Measurements from ENCODE around the gene INO80E. TPM values are rescaled to one million over a fixed set of nuclear protein-coding genes. Genes with fewer than 3 reads are reported as not detected.

INO80E gene
- total RNA-seq, 2 experiments from 2014 or later, result 83.8 to 91.1 TPM

DNA sequence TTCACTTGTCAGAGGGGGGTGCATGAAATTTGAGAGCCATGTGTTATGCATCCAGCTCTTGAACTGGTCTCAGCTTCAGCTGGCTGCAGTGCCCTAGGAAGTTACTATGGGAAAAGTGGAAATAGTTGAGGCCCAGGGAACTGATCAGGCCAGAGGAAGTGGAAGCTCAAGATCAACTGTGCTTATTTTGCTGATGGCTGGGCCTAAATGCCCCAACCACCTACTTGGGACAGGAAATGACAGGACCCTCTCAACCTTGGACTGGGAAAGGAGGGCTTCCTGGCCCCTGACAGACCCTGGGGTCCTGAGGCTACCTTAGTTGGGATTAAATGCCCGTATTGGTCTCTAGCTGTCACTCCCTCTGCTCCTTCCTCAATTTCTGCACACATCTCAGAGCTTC, 23.5 kb upstream of the INO80E start:
- no peak overlapping the region for H3K4me3 Mint-ChIP-seq
- peak overlapping the region; percentile 70 for H3K27ac Mint-ChIP-seq
- no peaks in the 10 kb centered on the region for H3K27me3 Mint-ChIP-seq
- no peak for DNase-seq
- peaks cover 33% of the 10 kb centered on the region for H3K4me1 Mint-ChIP-seq
- H3K36me3 Mint-ChIP-seq, result peaks cover 33% of the 10 kb centered on the region
- peaks cover 7% of the 10 kb centered on the region for H3K9me3 Mint-ChIP-seq

DNA sequence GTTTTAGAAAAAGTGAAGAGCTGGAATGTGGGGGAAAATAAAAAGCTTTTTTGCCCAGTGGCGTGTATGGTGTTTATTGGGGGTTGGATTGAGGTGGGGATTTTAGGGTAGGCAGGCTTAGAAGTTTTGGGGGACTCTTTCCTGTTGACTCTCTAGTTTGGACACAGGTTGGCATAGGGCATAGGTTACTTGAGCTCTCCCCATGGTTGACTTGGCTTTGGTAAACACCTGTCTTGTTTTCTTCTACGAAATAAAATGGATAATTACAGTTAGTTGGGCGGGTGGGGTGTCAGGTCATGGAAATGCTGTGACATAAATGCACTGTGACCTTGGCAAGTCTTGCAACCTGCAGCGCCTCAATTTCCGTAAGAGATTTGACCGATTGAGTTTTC, 23.1 kb upstream of the INO80E start:
- H3K27ac Mint-ChIP-seq, result peak overlapping the region; percentile 70
- no peak for DNase-seq
- H3K27me3 Mint-ChIP-seq, result no peaks in the 10 kb centered on the region
- peaks cover 33% of the 10 kb centered on the region for H3K36me3 Mint-ChIP-seq
- peaks cover 33% of the 10 kb centered on the region for H3K4me1 Mint-ChIP-seq
- H3K4me3 Mint-ChIP-seq, result peak overlapping the region; percentile 98
- peaks cover 7% of the 10 kb centered on the region for H3K9me3 Mint-ChIP-seq

DNA sequence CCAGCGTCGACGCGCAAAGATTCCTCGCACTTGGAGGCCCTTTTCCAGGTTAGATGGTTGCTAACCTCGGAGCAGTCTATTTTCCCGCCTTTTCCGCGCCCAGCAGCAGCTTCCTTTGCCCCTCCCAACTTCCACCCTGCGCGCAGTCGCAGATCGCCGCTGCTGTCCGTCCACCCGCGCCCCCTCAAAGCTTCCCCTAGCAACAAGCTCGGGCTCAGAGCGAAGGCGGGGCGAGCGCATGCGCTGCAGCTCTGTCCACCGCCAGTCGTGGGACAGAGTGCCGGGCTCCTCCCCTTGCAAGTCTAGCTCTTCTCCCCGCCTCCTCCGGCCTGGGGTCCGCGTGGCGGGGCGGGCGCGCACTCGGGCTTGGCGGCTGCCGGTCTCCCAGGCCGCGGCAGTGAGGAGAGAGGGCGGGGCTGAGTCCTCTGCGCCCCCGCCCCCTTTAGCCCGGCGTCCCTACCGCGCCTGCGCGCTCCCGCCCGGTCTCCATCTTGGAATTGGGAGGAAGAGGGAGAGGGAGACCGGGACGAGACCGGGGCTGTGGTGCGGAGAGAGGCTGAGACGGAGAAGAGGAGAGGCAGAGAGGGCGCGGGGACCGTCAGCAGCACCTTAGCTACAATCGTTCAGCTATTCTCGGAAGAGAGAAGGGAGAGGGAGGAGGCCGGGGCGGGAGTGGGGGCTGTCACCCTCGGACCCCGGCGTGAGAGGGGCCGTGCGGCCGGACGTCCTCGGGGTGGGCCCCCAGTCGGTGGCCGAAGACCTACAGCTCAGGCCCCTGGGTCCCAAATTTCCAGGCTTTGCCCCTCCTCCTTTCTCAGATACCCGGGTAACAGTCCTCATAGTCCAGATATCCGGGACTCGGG, 22.4 kb upstream of the INO80E start, which contains the start of gene TAOK2:
TAOK2 (plus strand) TSS at position 485 of the 863 bp plus-strand sequence. CDS start 3,905 bp downstream, outside the sequence.
- peaks cover 31% of the 10 kb centered on the region for H3K36me3 Mint-ChIP-seq
- DNase-seq, result peak; percentile 100
- H3K9me3 Mint-ChIP-seq, result peaks cover 7% of the 10 kb centered on the region
- H3K4me1 Mint-ChIP-seq, result peaks cover 33% of the 10 kb centered on the region
- H3K27me3 Mint-ChIP-seq, result no peaks in the 10 kb centered on the region
- peak within 1 kb of the TSS; percentile 98 for H3K4me3 Mint-ChIP-seq
- H3K27ac Mint-ChIP-seq, result peak within 1 kb of the TSS; percentile 95

DNA sequence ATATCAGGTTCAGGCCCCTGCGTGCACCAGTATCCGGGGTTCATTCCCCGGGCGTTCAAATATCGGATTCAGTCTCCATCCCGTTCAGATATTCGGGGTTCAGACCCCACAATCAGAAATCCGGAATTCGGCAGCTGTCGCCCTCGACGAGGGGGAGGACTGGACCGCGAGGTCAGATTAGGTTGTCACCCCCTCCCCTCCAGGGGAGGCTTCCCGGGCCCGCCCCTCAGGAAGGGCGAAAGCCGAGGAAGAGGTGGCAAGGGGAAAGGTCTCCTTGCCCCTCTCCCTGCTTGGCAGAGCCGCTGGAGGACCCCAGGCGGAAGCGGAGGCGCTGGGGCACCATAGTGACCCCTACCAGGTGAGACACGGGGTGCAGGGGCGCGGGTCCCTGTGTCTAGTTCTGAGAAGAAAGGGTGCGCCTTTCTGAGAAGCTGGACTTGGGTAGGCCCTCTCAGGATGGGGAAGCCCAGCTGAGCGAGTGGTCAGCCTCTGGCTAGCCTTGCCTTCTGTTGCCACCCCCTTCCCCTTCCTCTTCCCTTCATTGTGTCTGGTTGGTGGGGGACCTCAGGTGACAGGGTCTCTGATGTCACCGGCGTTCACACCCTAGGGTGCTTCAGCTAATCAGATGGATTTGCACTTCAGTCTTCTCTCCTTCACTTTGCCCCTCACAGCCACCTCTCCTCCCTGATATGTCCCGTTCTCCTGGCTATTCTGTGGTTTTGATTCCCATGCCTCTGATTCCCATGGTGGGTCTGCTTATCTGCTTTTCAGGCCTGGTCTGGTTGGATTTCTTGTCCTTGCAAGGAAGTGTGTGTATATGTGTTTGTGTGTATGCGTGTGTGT, 21.5 kb upstream of the INO80E start:
- DNase-seq, result peak; percentile 25
- Mint-ChIP-seq H3K9me3 (peaks cover 7% of the 10 kb centered on the region), H3K27ac (peak overlapping the region; percentile 95), H3K36me3 (peaks cover 29% of the 10 kb centered on the region), H3K27me3 (no peaks in the 10 kb centered on the region), H3K4me3 (peak overlapping the region; percentile 98), H3K4me1 (peaks cover 33% of the 10 kb centered on the region)

DNA sequence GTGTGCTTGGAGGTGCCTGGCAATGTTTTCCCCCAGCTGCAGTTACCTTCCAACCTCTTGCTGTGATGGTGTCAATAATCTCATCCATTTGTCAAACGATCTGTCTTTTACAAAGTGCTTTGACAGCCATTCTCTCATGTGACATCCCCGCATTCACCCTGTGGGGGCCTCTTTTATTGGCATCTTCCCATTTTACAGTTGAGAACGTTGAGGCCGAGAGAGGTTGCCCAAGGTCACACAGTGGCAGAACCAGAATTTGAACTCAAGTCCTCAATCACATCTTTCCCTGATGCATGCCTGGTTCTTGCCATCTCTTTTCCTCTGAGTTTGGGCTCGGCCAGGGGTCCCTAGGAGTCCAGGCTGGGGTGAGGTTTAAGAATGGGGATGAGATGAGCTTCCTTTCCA, 20.9 kb upstream of the INO80E start:
- H3K9me3 Mint-ChIP-seq, result peaks cover 7% of the 10 kb centered on the region
- peaks cover 33% of the 10 kb centered on the region for H3K4me1 Mint-ChIP-seq
- H3K27ac Mint-ChIP-seq, result peak overlapping the region; percentile 95
- peaks cover 26% of the 10 kb centered on the region for H3K36me3 Mint-ChIP-seq
- H3K4me3 Mint-ChIP-seq, result peak overlapping the region; percentile 98
- DNase-seq, result no peak
- H3K27me3 Mint-ChIP-seq, result no peaks in the 10 kb centered on the region

DNA sequence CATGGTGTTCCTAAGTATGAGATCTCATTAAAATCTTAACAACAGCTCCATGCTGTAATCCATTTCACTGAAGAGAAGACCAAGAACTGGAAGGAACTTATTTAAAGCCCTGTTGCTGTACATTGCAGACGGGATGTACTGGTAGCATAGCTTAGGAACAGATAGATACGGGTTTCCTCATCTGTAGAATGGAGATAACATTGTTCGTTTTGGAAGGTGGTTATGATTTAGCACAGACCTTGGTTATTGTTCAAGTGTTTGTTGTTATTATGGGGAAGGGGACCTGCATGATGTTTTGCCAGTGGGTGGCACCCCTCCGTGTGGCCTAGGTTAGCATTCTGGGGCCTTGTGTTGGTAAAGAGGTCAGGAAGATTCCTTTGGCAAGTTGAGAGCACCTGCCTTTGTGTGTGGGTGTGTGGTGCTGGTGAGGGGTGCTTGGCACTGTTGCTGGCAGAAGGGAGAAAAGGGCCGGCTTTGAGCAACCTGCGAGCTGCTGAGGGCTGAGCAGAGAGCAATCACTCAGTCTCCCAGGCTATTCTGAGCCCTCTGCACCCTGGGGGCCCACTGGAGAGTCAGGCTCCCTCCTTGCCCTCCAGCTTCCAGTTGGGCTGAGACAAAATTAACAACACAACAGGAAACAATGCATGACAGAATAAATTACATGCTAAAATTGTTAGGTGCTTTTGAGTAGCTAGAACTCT, 20.1 kb upstream of the INO80E start:
- Mint-ChIP-seq H3K27me3 (no peaks in the 10 kb centered on the region), H3K4me1 (peaks cover 33% of the 10 kb centered on the region), H3K27ac (peak overlapping the region; percentile 34), H3K36me3 (peaks cover 26% of the 10 kb centered on the region), H3K9me3 (peaks cover 7% of the 10 kb centered on the region), H3K4me3 (peak overlapping the region; percentile 98)
- no peak for DNase-seq

DNA sequence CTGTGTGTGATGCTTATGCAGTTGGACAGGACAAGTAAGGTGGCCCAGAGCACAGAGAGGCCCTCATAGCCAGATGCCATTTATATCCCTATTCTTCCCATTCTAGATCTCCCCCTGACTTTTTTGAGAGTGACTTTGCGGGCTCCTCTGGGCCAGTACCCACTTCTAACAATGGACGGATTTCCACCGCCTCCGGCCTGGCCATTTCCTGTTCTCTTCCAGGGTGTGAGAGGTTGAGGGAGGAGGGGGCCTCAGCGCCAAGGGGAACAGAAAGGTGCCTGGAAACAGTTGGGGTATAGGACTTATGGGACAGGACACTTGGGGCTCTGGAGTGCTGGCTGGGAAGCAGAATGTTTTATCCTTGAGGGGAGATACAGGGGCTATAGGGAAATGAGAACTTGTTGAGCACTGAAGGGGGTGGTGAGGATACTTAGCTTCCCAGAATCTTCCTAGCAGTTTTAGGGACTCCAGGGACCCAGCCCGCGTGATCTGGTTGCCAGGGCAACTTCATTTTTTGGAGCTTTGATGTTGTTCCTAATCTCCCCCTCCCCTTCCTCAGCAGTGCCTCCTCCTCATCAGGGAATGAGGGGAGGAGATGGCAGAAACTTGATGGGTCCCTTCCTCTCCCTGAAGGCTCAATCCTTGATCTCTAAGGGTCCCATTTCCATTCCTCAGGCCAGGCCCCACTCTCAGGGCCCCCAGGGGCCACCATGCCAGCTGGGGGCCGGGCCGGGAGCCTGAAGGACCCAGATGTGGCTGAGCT, 18.8 kb upstream of the INO80E start:
- H3K9me3 Mint-ChIP-seq, result peaks cover 7% of the 10 kb centered on the region
- DNase-seq, result no peak
- H3K4me3 Mint-ChIP-seq, result no peak overlapping the region
- no peak overlapping the region for H3K27ac Mint-ChIP-seq
- H3K4me1 Mint-ChIP-seq, result peaks cover 33% of the 10 kb centered on the region
- no peaks in the 10 kb centered on the region for H3K27me3 Mint-ChIP-seq
- H3K36me3 Mint-ChIP-seq, result peaks cover 18% of the 10 kb centered on the region

DNA sequence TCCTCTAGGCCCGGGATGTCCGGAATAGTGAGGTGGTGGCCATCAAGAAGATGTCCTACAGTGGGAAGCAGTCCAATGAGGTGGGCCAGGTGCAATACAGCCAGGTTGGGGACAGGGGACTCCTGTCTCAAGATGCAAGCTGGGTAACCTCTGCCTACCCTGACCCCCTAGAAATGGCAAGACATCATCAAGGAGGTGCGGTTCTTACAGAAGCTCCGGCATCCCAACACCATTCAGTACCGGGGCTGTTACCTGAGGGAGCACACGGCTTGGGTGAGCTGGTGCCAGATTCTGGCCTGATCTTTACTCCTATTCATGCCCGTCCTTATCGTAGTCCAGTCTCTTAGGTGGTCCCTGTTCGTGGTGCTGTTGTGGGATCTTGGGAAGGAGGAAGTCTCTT, 18.0 kb upstream of the INO80E start:
- peaks cover 11% of the 10 kb centered on the region for H3K36me3 Mint-ChIP-seq
- no peak overlapping the region for H3K27ac Mint-ChIP-seq
- DNase-seq, result no peak
- H3K4me3 Mint-ChIP-seq, result no peak overlapping the region
- peaks cover 29% of the 10 kb centered on the region for H3K4me1 Mint-ChIP-seq
- no peaks in the 10 kb centered on the region for H3K27me3 Mint-ChIP-seq
- H3K9me3 Mint-ChIP-seq, result peaks cover 3% of the 10 kb centered on the region

DNA sequence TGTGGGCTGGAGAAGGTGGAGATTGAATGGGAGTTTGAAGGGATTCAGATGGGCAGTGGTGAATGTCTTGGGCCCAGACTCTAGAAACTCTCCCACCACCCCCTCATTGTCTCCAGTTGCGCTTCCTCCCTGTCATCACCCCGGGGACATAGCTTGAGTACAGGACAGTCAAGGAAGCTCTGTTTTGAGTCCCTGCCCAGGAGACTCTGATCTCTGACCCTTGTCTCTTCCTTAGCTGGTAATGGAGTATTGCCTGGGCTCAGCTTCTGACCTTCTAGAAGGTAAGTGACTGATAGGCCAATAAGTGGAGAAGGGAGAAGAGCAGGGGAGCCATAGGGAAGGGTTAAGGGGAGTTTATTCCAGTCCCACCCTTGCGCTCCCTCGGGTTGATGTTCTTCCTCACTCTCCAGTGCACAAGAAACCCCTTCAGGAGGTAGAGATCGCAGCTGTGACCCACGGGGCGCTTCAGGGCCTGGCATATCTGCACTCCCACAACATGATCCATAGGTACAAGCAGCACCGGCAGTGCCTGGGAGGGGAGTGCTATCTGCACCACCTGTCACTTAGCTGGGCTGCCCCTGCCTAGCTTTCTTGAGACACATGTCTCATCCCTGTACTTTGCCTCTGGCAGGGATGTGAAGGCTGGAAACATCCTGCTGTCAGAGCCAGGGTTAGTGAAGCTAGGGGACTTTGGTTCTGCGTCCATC, 17.3 kb upstream of the INO80E start:
- Mint-ChIP-seq H3K4me1 (peaks cover 26% of the 10 kb centered on the region), H3K27me3 (no peaks in the 10 kb centered on the region), H3K36me3 (peaks cover 8% of the 10 kb centered on the region), H3K9me3 (no peaks in the 10 kb centered on the region), H3K4me3 (no peak overlapping the region), H3K27ac (no peak overlapping the region)
- no peak for DNase-seq

DNA sequence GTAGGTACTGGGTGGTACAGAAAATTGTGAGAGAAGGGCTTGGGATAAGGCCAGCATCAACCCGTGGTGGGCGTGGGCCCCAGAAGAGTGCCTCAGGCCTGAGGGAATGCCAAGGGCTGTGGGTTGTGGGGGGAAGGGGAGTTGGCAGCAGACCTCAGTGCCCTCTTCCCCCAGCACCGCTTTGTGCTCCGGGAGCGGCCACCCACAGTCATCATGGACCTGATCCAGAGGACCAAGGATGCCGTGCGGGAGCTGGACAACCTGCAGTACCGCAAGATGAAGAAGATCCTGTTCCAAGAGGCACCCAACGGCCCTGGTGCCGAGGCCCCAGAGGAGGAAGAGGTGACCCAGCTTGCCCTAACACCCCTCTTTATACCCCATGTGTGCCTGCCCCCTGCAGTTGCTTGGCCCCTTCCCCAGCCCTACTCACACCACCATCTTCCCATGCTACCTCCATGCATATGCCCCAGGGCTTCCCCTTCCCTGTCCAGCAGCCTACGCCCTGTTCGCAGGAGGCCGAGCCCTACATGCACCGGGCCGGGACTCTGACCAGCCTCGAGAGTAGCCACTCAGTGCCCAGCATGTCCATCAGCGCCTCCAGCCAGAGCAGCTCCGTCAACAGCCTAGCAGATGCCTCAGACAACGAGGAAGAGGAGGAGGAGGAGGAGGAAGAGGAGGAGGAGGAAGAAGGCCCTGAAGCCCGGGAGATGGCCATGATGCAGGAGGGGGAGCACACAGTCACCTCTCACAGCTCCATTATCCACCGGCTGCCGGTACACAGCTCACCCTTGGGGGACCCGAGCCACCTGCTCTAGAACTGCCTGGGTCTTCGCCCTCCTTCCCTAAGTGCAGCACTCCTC, 13.3 kb upstream of the INO80E start:
- no peaks in the 10 kb centered on the region for H3K27me3 Mint-ChIP-seq
- no peak for DNase-seq
- no peak overlapping the region for H3K27ac Mint-ChIP-seq
- peaks cover 8% of the 10 kb centered on the region for H3K36me3 Mint-ChIP-seq
- no peaks in the 10 kb centered on the region for H3K4me1 Mint-ChIP-seq
- H3K4me3 Mint-ChIP-seq, result no peak overlapping the region
- H3K9me3 Mint-ChIP-seq, result no peaks in the 10 kb centered on the region

DNA sequence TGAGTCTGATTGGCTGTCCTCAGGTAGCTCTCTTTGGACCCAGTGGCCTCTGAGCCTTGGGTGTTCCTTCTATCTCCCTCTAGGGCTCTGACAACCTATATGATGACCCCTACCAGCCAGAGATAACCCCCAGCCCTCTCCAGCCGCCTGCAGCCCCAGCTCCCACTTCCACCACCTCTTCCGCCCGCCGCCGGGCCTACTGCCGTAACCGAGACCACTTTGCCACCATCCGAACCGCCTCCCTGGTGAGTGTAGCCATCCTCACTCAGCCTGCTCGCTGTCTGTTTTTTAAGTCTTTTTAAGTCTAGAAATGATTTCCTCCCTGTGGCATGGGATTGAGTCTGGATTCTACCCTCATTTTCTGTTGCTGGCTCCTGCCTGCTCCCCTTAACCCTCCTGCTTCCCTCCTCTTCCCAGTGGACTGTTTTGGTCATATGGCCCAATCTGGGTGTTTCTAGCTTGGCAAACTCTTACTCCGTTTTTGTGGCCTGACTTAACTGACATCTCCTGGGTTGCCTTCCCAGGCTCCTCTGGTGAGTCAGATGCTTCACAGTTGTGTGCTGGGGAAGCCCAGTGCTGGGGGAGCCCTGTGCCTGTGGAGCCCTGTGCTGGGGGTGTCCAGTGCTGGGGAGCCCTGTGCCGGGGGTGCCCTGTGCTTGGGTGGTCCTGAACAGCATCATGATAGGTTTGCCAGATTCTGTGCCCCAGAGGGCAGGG, 12.5 kb upstream of the INO80E start:
- Mint-ChIP-seq H3K27me3 (no peaks in the 10 kb centered on the region), H3K4me1 (no peaks in the 10 kb centered on the region), H3K4me3 (no peak overlapping the region), H3K27ac (no peak overlapping the region), H3K36me3 (peaks cover 9% of the 10 kb centered on the region), H3K9me3 (no peaks in the 10 kb centered on the region)
- no peak for DNase-seq

DNA sequence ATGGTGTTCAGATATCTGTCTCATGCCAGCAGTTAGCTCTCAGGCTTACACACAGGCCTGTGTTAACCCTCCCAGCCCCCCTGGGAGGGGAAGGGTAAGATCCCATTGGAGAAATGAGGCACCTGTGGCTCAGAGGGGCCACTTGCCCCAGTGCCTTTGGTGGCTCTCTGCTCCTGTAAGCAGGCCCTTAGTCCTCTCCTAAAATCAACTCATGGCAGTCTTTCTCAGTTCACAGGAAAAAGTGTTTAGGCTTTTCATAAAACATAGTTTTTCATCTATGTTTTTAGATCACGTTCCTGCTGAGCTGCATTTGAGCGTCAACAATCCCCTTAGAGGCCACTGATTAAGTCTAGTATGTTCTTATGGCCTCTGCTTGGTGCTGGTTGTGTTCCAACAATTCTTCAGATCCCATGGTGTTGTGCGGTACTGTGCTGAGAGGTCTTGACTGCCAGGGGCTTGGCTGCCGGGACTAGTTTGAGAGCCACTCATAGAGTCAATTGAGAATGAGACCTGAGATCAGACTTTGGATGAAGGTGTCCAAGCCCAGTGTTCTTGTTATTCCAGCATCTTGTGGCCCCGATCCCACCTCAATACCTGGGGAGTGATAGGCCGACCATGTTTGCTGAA, 11.8 kb upstream of the INO80E start:
- no peak for DNase-seq
- peaks cover 9% of the 10 kb centered on the region for H3K36me3 Mint-ChIP-seq
- H3K4me1 Mint-ChIP-seq, result no peaks in the 10 kb centered on the region
- H3K4me3 Mint-ChIP-seq, result no peak overlapping the region
- no peak overlapping the region for H3K27ac Mint-ChIP-seq
- no peaks in the 10 kb centered on the region for H3K27me3 Mint-ChIP-seq
- no peaks in the 10 kb centered on the region for H3K9me3 Mint-ChIP-seq

All from activated naive CD8-positive, alpha-beta T cell treated with anti-CD3 and anti-CD28 coated beads for 36 hours (primary cell).